HG02970 (cell line): Measurements from ENCODE around the gene GAS6.

Source experiments
- ATAC-seq: cut with Tn5 transposase; IDR thresholded peaks from one replicate; pipeline ENCODE4 v1.9.1; 2021; ENCODE audit warnings: mild to moderate bottlenecking, moderate library complexity, moderate number of reproducible peaks; ENCODE audit not compliant: unreplicated experiment, low FRiP score

Gene GAS6

DNA sequence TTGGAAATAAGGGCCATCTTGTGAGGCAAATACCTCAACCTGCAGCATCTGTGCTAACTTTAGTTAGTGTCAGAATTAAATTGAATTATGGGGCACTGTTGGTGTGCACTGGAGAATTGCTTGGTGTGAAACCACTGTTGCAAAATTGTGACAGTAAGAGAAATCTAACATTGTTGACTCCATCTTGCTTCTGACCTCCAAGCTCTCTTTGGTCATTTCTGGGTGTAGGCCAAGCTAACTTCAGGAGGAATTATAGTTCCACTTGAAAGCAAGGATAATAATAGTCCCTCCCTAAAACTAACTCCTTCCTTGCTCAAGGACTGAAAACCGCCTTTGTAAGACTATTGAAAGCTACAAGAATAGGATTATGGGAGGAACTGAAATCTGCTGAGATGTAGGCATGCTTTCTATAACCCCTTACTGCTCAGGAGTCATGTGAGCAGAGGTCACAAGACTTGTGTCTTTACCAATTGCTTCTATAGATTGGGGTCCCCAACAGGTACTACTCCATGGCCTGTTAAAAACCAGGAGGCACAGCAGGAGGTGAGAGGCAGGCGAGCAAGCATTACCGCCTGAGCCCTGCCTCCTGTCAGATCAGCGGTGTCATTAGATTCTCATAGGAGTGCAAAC is 24.9 kb upstream of the GAS6 start:
- ATAC-seq = no peak

DNA sequence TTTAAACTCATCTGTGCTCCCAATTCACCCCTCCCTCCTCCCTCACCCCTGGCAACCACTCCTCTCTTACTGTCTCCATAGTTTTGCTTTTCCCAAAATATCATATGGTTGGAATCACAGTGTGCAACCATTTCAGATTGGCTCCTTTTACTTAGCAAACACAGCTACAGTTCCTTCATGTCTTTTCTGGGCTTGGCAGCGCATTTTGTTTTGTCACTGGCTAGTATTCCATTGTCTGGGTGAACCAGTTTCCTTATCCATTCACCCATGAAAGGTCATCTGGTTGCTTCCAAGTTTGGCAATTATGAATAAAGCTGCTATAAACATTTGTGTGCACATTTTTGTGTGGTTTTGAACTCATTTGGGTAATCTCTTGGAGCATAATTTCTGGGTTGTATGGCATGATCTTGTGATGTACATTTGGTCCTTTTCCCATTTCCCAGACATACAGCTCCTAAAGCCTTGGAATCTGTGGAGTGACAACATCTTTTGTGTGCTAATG is 23.9 kb upstream of the GAS6 start:
- ATAC-seq = no peak

GRCh38 chr13:113886561-113887112 is 22.8 kb upstream of the GAS6 start:
- no peak for ATAC-seq

DNA sequence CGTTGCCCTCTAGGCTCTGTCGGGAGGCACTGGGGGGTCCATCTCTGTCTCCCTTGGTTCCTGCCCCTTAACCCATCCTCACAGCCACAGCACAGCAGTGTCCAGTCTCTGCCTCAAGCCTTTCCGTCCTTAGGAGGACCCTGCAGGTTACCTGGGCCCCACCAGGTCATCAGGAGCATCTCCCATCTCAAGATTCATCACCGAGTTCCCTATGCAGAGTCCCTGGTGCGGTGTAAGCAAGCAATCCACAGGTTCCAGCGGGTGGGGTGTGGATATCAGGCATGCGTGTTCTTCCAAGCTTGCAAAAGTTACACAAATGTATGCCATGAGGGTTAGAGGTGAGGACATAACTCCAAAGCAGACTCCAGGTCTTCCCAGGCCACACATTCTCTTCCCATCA is 20.9 kb upstream of the GAS6 start:
- ATAC-seq = no peak

GRCh38 chr13:113883921-113884804 is 20.3 kb upstream of the GAS6 start:
- no peak for ATAC-seq

DNA sequence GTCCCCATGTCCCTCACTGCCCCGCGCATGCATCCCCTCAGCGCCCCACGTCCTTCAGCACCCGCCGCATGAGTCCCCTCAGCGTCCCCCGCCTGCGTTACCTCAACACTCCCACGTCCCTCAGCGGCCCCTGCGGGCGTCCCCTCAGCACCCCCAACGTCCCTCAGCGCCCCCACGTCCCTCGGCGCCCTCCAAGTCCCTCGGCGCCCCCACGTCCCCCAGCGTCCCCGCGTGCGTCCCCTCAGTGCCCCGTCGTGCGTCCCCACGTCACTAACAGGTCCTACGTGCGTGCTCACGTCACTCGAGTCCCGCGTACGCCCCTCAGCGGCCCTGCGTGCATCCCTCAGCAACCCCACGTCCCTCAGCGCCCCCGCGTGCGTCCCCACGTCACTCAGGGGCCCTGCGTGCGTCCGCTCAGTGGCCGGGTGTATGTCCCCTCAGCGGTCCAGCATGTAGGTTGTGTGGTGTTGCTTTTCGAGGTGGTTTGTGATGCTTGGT is 19.5 kb upstream of the GAS6 start:
- no peak for ATAC-seq

GRCh38 chr13:113882716-113883115 is 18.8 kb upstream of the GAS6 start:
- ATAC-seq = no peak

GRCh38 chr13:113882267-113882630 is 18.4 kb upstream of the GAS6 start:
- no peak for ATAC-seq

DNA sequence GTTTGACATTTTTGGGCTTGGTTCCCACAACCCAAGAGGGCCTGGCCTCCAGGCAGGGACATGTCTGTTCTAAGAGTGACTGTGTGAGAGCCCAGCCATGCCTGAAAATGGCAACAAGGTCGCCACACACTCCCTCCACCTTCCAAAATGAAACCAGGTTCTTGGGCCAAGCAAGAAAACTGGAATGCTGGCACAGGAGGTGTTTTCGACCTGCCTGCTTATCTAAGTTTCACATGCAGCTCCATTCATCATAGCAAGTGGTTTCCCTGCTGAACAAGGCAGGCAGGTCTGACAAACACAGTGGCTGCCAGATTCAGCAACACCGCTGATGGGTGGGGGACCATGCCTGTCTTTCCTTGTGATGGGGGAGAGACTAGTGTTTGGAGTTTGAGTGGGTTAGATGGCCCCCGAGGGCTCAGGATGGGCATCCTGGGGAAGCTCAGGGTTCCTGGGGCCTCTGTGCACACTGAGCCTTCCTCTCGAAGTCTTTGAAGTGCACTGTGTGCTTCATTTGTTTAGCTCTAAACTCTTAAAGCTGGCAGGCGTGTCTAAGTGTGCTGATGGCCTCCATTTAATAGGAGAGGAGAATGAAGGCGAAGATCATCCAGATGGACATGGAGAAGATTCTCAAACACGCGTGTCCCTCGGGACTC is 17.9 kb upstream of the GAS6 start:
- no peak for ATAC-seq

- no peak for ATAC-seq
These were observed 17.1 kb upstream of the GAS6 start for GRCh38 chr13:113880651-113881611.

DNA sequence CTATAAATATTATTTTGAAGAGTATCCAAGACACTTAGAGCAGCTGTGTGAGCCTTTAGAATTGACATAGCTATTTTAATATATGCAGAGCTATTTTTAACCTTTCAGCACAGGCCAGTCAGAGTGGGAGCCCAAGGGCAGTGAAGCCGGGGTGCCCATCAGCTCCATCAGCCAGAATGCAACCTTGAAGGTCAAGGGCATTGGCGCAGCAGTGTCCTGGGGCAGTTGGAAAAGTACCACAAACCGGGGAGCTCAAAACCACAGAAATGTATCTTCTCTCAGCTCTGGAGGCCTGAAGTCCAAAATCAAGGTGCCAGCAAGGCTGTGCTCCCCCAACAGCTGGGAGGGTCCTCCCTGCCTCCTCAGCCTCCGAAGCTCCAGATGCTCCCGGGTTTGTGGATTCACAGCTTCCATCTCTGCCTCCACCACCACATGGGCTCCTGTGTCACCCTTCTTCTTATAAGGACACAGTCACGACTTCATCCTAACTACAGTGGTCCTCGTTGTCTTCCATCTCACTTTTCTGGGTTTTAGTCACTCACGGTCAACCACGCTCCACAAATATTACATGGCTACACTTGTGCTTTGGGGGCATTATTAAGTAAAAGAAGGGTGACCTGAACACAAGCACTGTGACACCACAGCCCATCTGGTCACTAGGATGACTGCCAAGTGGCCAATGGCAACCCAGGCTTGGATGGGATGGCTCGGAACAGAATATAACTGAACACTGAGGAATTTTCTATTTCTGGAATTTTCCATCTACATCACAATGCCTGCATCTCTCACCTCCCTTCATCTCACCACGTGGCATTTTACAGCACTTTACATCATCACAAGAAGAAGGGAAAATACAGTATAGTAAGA is 15.9 kb upstream of the GAS6 start:
- ATAC-seq = no peak

DNA sequence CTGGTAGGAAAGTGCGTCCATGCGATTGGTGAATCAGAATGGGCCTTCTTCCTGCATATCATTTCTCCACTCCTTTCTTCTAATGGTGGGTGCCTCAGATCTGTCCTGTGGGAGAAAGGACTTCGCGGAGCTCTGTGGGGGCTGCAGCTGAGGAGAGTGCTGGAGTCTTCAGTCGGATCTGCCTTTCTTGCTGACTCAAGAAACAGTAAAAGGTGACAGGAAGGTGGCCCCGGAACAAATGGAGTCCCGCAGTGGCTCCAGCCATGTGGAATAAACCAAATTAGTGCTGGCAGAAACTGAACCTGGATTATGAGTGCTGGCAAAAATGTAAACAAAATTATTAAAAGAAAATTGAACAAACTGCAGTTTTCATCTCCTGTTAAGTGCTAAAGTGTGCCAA is 15.1 kb upstream of the GAS6 start:
- ATAC-seq = no peak

DNA sequence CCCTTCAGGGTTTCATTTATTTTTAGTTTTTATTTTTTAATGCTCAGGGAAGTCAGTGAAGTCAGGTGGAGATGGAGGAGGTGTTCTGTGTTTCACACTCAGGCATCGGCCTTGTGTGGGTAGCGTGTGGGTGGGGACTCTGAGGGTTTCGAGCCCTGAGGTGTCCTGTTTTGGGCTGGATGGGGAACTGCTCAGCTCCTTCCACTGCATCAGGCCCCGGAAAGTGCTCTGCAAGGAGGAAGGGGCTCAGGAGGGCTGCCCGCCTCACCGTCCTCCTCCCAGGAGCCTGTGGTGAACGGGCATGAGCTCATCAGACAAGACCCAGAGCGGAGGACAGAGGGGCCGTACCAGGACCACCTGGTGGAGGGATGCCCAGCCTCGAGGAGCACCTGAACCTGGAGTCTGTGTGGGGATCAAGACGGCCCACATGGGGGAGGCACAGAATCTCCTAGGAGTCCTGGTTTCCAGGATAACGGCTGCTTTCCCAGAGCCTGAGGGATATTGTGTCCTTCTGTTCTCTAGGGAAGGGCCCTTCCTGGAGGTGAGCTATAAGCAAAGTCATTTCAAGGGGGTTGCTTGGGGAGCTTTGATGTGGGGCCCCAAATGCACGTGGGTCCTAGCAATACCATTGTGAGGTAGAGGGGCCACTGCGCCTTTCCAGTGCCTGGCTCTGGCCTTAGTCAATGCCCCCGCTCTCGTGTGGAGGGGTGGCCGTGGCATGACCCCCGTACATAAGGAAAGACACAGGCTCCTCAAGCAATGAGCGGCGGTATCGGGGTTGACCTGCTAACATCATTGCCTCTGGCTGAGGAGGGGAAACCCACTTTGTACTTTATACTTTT is 13.5 kb upstream of the GAS6 start:
- ATAC-seq = no peak

DNA sequence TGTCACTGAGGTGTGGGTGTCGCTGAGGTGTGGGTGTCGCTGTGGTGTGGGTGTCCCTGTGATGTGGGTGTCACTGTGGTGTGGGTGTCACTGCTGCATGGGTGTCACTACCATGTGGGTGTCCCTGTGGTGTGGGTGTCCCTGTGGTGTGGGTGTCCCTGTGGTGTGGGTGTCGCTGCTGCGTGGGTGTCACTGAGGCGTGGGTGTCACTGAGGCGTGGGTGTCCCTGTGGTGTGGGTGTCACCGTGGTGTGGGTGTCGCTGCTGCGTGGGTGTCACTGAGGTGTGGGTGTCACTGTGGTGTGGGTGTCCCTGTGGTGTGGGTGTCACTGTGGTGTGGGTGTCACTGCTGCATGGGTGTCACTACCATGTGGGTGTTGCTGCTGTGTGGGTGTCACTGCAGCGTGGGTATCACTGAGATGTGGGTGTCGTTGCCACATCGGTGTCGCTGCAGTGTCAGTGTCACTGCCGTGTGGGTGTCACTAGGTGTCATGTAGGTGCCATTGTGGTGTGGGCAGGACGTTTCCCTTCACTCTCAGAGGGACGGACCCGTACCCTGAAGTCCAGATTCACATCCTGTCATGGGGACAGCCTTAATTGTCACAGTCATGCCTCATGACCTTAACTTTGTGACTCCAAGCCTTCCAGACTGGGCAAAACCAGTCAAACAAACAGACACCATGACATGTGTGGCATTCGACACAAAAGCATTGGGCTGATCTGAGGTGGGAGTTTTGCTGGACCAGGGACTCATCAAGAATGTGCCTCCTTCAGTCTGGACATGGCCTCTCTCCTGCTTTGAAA is 12.7 kb upstream of the GAS6 start:
- ATAC-seq = no peak

GRCh38 chr13:113875837-113876281 is 12.0 kb upstream of the GAS6 start:
- ATAC-seq = no peak

- ATAC-seq = no peak
These were observed 11.5 kb upstream of the GAS6 start for GRCh38 chr13:113875429-113875815.
